ENCODE measurements around the gene DDOST. TPM values are rescaled to one million over a fixed set of nuclear protein-coding genes. Genes with fewer than 3 reads are reported as not detected.

DDOST gene
- total RNA-seq (2022; extraction: Qiagen RNA extraction): 185 to 214 TPM (median 211 TPM) in 5 replicates

GRCh38 chr1:20661207-20662109 is at the start of gene DDOST:
TSS of gene DDOST (minus strand) at chr1:20661369. CDS start at chr1:20661350, 19 bp downstream.

GRCh38 chr1:20633190-20634064 is 27.7 kb downstream of the DDOST start, which contains the start of gene PINK1:
TSS of gene PINK1 (plus strand) at chr1:20633458. CDS start at chr1:20633549, 91 bp downstream.

Other genes with a start within 250 kb of the DDOST start
- gene CAMK2N1, start 175.2 kb downstream of the DDOST start, total RNA-seq (2022; extraction: Qiagen RNA extraction): 36.9 to 49.6 TPM (median 45.4 TPM) in 5 replicates
- gene MUL1, start 153.2 kb downstream of the DDOST start, total RNA-seq (2022; extraction: Qiagen RNA extraction): 39.6 to 43.6 TPM (median 42.3 TPM) in 5 replicates
- 3.3 to 5.9 TPM (median 5.4 TPM) in 5 replicates for gene FAM43B, start 108.8 kb downstream of the DDOST start, total RNA-seq (2022; extraction: Qiagen RNA extraction)
- gene CDA, start 72.3 kb downstream of the DDOST start, total RNA-seq (2022; extraction: Qiagen RNA extraction): 33.9 to 42.8 TPM (median 35.8 TPM) in 5 replicates
- gene PINK1, start 27.9 kb downstream of the DDOST start, total RNA-seq (2022; extraction: Qiagen RNA extraction): 27.5 to 41.2 TPM (median 38.8 TPM) in 5 replicates
- gene KIF17, start 56.6 kb upstream of the DDOST start, total RNA-seq (2022; extraction: Qiagen RNA extraction): 1.1 to 1.6 TPM (median 1.5 TPM) in 5 replicates
- 12.7 to 18.8 TPM (median 17.1 TPM) in 5 replicates for gene SH2D5, start 71.3 kb upstream of the DDOST start, total RNA-seq (2022; extraction: Qiagen RNA extraction)
- gene HP1BP3, start 125.9 kb upstream of the DDOST start, total RNA-seq (2022; extraction: Qiagen RNA extraction): 87.7 to 154 TPM (median 115 TPM) in 5 replicates